HL-60 (cell line): ENCODE results near the gene SHISAL2B.

Experiments
- CTCF ChIP-seq: IDR thresholded peaks from one replicate; pipeline ENCODE4 v1.5.1; 2011; ENCODE audit warnings: low read length, control low read depth, inconsistent platforms; ENCODE audit not compliant: insufficient read depth
- POLR2AphosphoS5 ChIP-seq: IDR thresholded peaks from 2 replicates; pipeline ENCODE4 v1.6.1; 2012; ENCODE audit warnings: low read depth
- REST ChIP-seq: IDR thresholded peaks from 2 replicates; pipeline ENCODE4 v1.6.1; 2012; ENCODE audit warnings: low read depth; ENCODE audit not compliant: insufficient replicate concordance

- TF ChIP-seq CTCF = no peak
- no peak for TF ChIP-seq POLR2AphosphoS5
- TF ChIP-seq REST = no peak
Measured at GRCh38 chr5:64746446-64746845, 56.1 kb downstream of the SHISAL2B start.
